Calu3 (cell line): ENCODE results near the gene GRK5. TPM values are rescaled to one million over a fixed set of nuclear protein-coding genes. Genes with fewer than 3 reads are reported as not detected.

ENCODE experiments used
- BruUV-seq: library from RNA; stranded (reverse); fragments of 400-500 nt; replicated peaks from 2 replicates; lab custom pipeline; 2021; lab: Mats Ljungman, UMichigan
- CTCF ChIA-PET: fragments of 300-600 bp; sonication (Branson Sonifier 250); formaldehyde crosslinking; loops from one replicate; lab custom pipeline; 2022; ENCODE audit warnings: antibody characterized with exemption; lab: Charles Lee
- DNase-seq: peaks from one replicate; pipeline ENCODE4 v3.0.0; 2022
- H3K27ac Mint-ChIP-seq: one replicate; pipeline ENCODE4 v1.8.0; 2022; ENCODE audit warnings: mixed read lengths; ENCODE audit not compliant: unreplicated experiment
- H3K27me3 Mint-ChIP-seq: one replicate; pipeline ENCODE4 v1.8.0; 2022; ENCODE audit warnings: mixed read lengths; ENCODE audit not compliant: unreplicated experiment
- H3K36me3 Mint-ChIP-seq: one replicate; pipeline ENCODE4 v1.8.0; 2022; ENCODE audit warnings: mild to moderate bottlenecking, moderate library complexity, mixed read lengths; ENCODE audit not compliant: insufficient read depth, unreplicated experiment
- H3K4me1 Mint-ChIP-seq: one replicate; pipeline ENCODE4 v1.8.0; 2022; ENCODE audit warnings: mild to moderate bottlenecking, low read depth, mixed read lengths; ENCODE audit not compliant: unreplicated experiment
- H3K4me3 Mint-ChIP-seq: one replicate; pipeline ENCODE4 v1.8.0; 2022; ENCODE audit warnings: mild to moderate bottlenecking, low read depth, moderate library complexity, mixed read lengths; ENCODE audit not compliant: unreplicated experiment
- H3K9me3 Mint-ChIP-seq: one replicate; pipeline ENCODE4 v1.8.0; 2022; ENCODE audit warnings: low read depth, mixed read lengths; ENCODE audit not compliant: unreplicated experiment
- intact Hi-C: fragments of 100-400 bp; cut with micrococcal nuclease; formaldehyde crosslinking; loops from one replicate; pipeline ENCODE4 v1.10.0; 2022; ENCODE audit not compliant: unreplicated experiment
- total RNA-seq: library from RNA; stranded (reverse); gene quantifications from 2 replicates; pipeline ENCODE4 v1.2.3, GENCODE V29; 2022
- TF ChIP-seq, protein P1 (sequence below): fragments of 200-600 bp; IDR thresholded peaks from one replicate; pipeline ENCODE4 v1.8.0; 2022; ENCODE audit warnings: antibody characterized with exemption; ENCODE audit not compliant: unreplicated experiment

Gene GRK5
- total RNA-seq, 1 experiment from 2014 or later = 4.4 TPM

DNA sequence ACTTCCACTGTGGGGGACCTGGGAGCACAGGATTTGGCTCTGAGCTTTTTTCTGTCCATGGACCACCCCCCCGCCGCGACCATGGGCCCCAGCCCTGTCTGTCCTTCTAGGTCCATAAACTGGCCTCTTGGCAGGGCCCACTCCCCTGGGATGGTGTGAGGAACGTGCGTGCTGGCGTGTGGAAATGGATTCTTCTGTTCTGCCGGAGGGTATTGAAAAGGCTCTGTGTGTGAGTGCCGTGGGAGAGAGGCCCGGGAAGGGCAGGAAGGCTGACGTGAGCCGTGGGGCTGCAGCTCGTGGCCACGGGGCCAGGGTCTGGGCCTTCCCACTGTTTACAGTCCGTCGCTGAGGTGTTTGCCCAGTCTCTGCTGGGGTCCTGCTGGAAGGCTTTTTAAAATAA, 123.7 kb downstream of the GRK5 start:
- Mint-ChIP-seq H3K27me3 (no peaks in the 10 kb centered on the region), H3K4me3 (no peak overlapping the region), H3K4me1 (no peaks in the 10 kb centered on the region), H3K36me3 (no peaks in the 10 kb centered on the region), H3K9me3 (no peaks in the 10 kb centered on the region), H3K27ac (no peak overlapping the region)
- TF ChIP-seq, protein P1, sequence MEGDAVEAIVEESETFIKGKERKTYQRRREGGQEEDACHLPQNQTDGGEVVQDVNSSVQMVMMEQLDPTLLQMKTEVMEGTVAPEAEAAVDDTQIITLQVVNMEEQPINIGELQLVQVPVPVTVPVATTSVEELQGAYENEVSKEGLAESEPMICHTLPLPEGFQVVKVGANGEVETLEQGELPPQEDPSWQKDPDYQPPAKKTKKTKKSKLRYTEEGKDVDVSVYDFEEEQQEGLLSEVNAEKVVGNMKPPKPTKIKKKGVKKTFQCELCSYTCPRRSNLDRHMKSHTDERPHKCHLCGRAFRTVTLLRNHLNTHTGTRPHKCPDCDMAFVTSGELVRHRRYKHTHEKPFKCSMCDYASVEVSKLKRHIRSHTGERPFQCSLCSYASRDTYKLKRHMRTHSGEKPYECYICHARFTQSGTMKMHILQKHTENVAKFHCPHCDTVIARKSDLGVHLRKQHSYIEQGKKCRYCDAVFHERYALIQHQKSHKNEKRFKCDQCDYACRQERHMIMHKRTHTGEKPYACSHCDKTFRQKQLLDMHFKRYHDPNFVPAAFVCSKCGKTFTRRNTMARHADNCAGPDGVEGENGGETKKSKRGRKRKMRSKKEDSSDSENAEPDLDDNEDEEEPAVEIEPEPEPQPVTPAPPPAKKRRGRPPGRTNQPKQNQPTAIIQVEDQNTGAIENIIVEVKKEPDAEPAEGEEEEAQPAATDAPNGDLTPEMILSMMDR = no peak
- BruUV-seq = no TSS peak
- intact Hi-C loops = no loop called here
- CTCF ChIA-PET = no interaction called here
- DNase-seq = no peak

DNA sequence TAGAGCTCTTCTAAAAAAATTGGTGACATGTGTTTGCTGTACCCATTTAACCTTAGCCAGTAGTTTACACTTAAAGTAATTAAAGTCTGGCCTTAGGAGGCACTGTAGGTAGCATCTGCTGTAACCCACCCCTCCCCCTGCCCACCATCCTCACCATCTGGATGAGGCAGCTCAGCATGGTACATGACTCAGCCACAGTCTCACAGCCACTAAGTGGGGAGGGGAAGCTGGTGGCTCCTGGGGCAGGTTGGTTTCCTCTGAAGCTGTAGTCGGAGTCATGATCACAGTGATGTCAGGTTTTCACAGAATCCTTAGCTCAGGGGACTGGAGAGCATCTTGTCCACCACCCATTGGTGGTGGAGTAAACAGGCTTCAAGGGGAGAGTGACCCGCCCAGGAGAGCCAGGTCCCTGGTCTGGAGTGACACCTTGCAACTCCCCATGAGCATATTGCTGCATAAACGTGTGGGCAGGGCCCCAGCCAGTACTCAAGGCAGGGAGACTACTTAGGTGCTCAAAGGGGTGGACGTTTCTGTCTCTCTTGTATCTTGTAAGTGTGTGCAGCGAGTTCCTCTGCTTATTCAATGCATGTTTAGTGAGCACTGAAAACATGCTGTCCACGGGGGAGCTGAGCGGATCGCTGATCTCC, 125.9 kb downstream of the GRK5 start:
- intact Hi-C loops = no loop called here
- no peaks in the 10 kb centered on the region for H3K27me3 Mint-ChIP-seq
- no peak overlapping the region for H3K27ac Mint-ChIP-seq
- no peaks in the 10 kb centered on the region for H3K9me3 Mint-ChIP-seq
- H3K36me3 Mint-ChIP-seq = no peaks in the 10 kb centered on the region
- CTCF ChIA-PET = interaction anchor here (0.6 kb wide), 1 partner anchor 134 kb away, joined by 3 read pairs; no protein-coding TSS in a partner anchor
- no peak for DNase-seq
- no peaks in the 10 kb centered on the region for H3K4me1 Mint-ChIP-seq
- TF ChIP-seq, protein P1 = no peak
- H3K4me3 Mint-ChIP-seq = no peak overlapping the region
- no TSS peak for BruUV-seq

DNA sequence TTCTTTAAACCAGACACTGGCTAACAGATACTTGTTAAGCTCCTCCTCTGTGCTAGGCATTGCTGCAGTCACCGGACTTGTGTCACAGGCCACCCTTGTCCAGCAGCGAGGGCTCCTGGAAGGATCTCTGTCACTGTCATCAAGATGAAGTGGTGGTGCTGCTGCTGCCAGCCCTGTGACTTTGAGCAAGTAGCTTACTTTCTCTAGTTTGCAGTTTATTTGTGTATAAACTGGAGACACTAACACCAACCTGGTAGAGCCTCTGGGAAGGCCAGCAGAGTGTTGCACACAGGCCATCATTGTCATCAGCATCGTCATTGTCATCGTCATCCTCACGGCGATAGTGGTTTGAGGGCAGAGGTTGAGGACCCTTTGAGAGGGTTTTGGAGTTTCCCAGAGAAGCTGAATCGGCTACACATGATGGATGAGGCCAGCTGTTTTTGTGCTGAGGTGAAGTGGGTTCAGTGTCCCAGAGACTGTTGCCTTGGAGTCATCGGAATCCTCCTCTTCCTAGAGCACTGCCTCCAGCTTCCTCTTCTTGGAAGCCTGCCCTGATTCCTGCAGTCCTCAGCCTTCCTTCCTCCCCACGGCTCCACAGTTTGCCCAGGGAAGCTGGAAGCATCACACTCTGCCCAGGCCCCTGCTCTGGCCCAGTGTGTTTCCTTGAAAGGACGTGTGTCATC, 128.4 kb downstream of the GRK5 start:
- H3K4me1 Mint-ChIP-seq = no peaks in the 10 kb centered on the region
- TF ChIP-seq, protein P1 = no peak
- CTCF ChIA-PET = no interaction called here
- no TSS peak for BruUV-seq
- no peaks in the 10 kb centered on the region for H3K27me3 Mint-ChIP-seq
- no peak overlapping the region for H3K4me3 Mint-ChIP-seq
- H3K36me3 Mint-ChIP-seq = no peaks in the 10 kb centered on the region
- intact Hi-C loops = no loop called here
- H3K9me3 Mint-ChIP-seq = no peaks in the 10 kb centered on the region
- H3K27ac Mint-ChIP-seq = no peak overlapping the region
- DNase-seq = no peak

DNA sequence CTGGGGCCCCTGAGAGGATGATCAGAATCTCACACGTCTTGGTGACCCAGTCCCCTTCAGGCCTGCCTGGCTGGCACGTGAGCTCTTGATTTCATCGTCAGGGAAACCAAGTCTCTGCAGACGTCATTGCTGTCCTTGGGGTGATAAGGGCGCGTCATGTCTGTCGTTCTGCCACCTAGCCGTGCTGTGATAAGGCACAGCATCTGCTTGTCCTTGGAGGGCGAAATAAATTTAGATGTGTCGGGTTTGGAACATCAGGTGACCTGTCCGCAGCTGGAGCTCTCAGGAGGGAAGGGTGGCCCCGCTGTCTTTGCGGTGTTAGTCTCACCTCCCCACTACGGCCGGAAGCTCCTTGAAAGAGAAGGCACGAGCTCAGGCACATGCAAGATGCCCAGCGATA, 129.2 kb downstream of the GRK5 start:
- no peak overlapping the region for H3K27ac Mint-ChIP-seq
- DNase-seq = no peak
- H3K9me3 Mint-ChIP-seq = no peaks in the 10 kb centered on the region
- H3K4me3 Mint-ChIP-seq = no peak overlapping the region
- no TSS peak for BruUV-seq
- intact Hi-C loops = no loop called here
- no peaks in the 10 kb centered on the region for H3K27me3 Mint-ChIP-seq
- CTCF ChIA-PET = no interaction called here
- no peaks in the 10 kb centered on the region for H3K36me3 Mint-ChIP-seq
- no peaks in the 10 kb centered on the region for H3K4me1 Mint-ChIP-seq
- TF ChIP-seq, protein P1 = no peak
